PC-3 (cell line): ENCODE data around the gene ING2.

ENCODE experiments used
- CTCF ChIP-seq: fragments of 300-600 bp; sonication (generic); conservative IDR thresholded peaks from 2 replicates; pipeline ENCODE4 v1.5.1; 2017; ENCODE audit warnings: antibody characterized with exemption, low read depth, mild to moderate bottlenecking, low read length
- EZH2phosphoT487 ChIP-seq: fragments of 300-600 bp; sonication (generic); IDR thresholded peaks from 2 replicates; pipeline ENCODE4 v1.6.1; 2018; ENCODE audit warnings: mild to moderate bottlenecking, antibody characterized with exemption, low read length, borderline replicate concordance

- TF ChIP-seq CTCF: no peak
- no peak for TF ChIP-seq EZH2phosphoT487
These were observed 35.6 kb upstream of the ING2 start for GRCh38 chr4:183469285-183469684.
